T-cell (primary cell): ENCODE data around the gene HSDL1. TPM values are rescaled to one million over a fixed set of nuclear protein-coding genes. Genes with fewer than 3 reads are reported as not detected.

Experiments used
- ATAC-seq, 4 experiments: fragments of 200-7000 bp in 3 of 4; fragments of 150-1000 bp in 1 of 4; cut with Tn5 transposase; replicated peaks in 1 of 4; 1 replicate in 3 of 4; 2 replicates in 1 of 4; pipeline ENCODE4 v1.10.0; 2021; ENCODE audit warnings: moderate library complexity in 3 of 4, mild to moderate bottlenecking in 2 of 4, moderate number of reproducible peaks in 1 of 4
- CTCF ChIA-PET, 2 donors: fragments of 300-600 bp; sonication (Branson Sonifier 250); formaldehyde crosslinking; loops; one replicate each; lab custom pipeline; 2022; ENCODE audit warnings: antibody characterized with exemption in 2 of 2; lab: Charles Lee
- POLR2A ChIA-PET, 2 donors: fragments of 300-600 bp; sonication (Branson Sonifier 250); formaldehyde crosslinking; loops; one replicate each; lab custom pipeline; 2022; ENCODE audit warnings: antibody characterized with exemption in 2 of 2; lab: Charles Lee
- DNase-seq, 35 experiments: peaks; one replicate each; pipeline versions ENCODE4 v3.0.0 to v3.0.0-alpha.2; 2013 to 2023
- H3K27ac ChIP-seq: one replicate; pipeline ENCODE4 v1.5.1; 2013; ENCODE audit warnings: low read length
- H3K27me3 ChIP-seq, 2 experiments: replicated peaks in 1 of 2; 1 replicate in 1 of 2; 2 replicates in 1 of 2; pipeline versions ENCODE4 v1.6.1 to v1.7.0; 2013; ENCODE audit warnings: low read length in 1 of 2, mixed read lengths in 1 of 2; ENCODE audit not compliant: control insufficient read depth in 2 of 2, insufficient read depth in 2 of 2; ENCODE audit errors: extremely low read depth in 1 of 2
- H3K36me3 ChIP-seq, 2 donors: 1 replicate in 1 of 2; 2 replicates in 1 of 2; pipeline versions ENCODE4 v1.6.1 to v1.7.0; 2013; ENCODE audit warnings: low read length in 1 of 2; ENCODE audit not compliant: control insufficient read depth in 2 of 2, insufficient read depth in 1 of 2; ENCODE audit errors: extremely low read depth in 1 of 2
- H3K4me1 ChIP-seq, 2 experiments: 1 replicate in 1 of 2; 2 replicates in 1 of 2; pipeline versions ENCODE4 v1.6.1 to v1.7.0; 2013; ENCODE audit warnings: low read length in 2 of 2, mixed read lengths in 1 of 2; ENCODE audit not compliant: insufficient read depth in 2 of 2, control insufficient read depth in 1 of 2; ENCODE audit errors: extremely low read depth in 1 of 2
- H3K4me3 ChIP-seq, 2 donors: 1 replicate in 1 of 2; 2 replicates in 1 of 2; pipeline versions ENCODE4 v1.5.1 to v1.7.0; 2013; ENCODE audit warnings: mild to moderate bottlenecking in 2 of 2, low read length in 1 of 2, moderate library complexity in 1 of 2; ENCODE audit not compliant: control insufficient read depth in 1 of 2; ENCODE audit errors: extremely low read depth in 1 of 2
- H3K9me3 ChIP-seq: 2 replicates; pipeline ENCODE4 v1.7.0; 2013
- H3K27ac Mint-ChIP-seq, 2 donors: one replicate each; pipeline ENCODE4 v1.8.0; 2020 to 2021; ENCODE audit warnings: mild to moderate bottlenecking in 2 of 2, mixed read lengths in 2 of 2
- H3K27me3 Mint-ChIP-seq, 2 donors: one replicate each; pipeline ENCODE4 v1.8.0; 2021 to 2022; ENCODE audit warnings: mixed read lengths in 2 of 2
- H3K36me3 Mint-ChIP-seq: one replicate; pipeline ENCODE4 v1.8.0; 2021; ENCODE audit warnings: mixed read lengths
- H3K4me1 Mint-ChIP-seq, 3 donors: one replicate each; pipeline ENCODE4 v1.8.0; 2020 to 2022; ENCODE audit warnings: mixed read lengths in 3 of 3, mild to moderate bottlenecking in 1 of 3
- H3K4me3 Mint-ChIP-seq, 3 donors: one replicate each; pipeline ENCODE4 v1.8.0; 2020 to 2022; ENCODE audit warnings: mild to moderate bottlenecking in 3 of 3, mixed read lengths in 3 of 3, moderate library complexity in 3 of 3
- H3K9me3 Mint-ChIP-seq, 3 donors: one replicate each; pipeline ENCODE4 v1.8.0; 2020 to 2022; ENCODE audit warnings: mixed read lengths in 3 of 3
- WGBS: methylation state at CpG from one replicate; pipeline ENCODE4 v1.1.5; 2013; ENCODE audit warnings: missing lambda C conversion rate; ENCODE audit not compliant: insufficient coverage; 5-methylcytosine and 5-hydroxymethylcytosine counted together
- total RNA-seq, 35 experiments: library from RNA in 6 of 35; stranded (reverse) in 6 of 35; fragments of 120-200 nt in 1 of 35; gene quantifications; one replicate each; pipeline versions ENCODE4 v1.2.1 to v1.2.4 and lab custom pipeline; 2013 to 2026

The HSDL1 gene
- total RNA-seq, 5 donors from 2014 or later (not counting 1 experiment from before 2014, with no cell fraction given) = 11.9 to 23.5 (median 20.4) TPM

DNA sequence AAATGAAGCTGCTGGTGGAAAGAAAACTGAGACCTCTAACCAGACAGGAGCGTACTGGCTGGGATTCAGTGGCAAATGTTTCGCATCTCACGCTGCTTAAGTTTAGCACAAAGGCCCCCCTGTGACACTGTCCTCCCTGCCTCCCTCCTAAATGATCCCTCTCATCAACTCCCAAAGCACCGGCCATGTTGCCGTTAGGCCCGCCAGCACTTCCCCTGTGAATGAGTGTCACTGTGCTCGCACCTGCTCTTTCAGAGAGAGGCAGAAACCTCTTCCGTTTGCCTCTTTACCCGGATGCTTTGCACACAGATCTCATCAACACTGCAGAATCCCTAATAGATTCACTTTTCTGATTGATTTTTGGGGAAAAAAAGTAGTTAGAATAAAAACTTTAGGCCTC is 54.8 kb downstream of the HSDL1 start:
- CTCF ChIA-PET = interaction anchor here (0.6 to 8.0 kb wide), 2 partner anchors 97 to 659 kb away, joined by 4 to 67 read pairs; partner anchors contain the start of gene TAF1C (in 1 of the 2)
- Histone ChIP-seq H3K4me3 (no peak overlapping the region), H3K27me3 (no peaks in the 10 kb centered on the region), H3K36me3 (peaks cover 20 to 87% of the 10 kb centered on the region in 2 donors), H3K4me1 (peaks cover 13 to 21% of the 10 kb centered on the region in 2 experiments), H3K9me3 (no peaks in the 10 kb centered on the region), H3K27ac (no peak overlapping the region)
- Mint-ChIP-seq H3K36me3 (peaks cover 70% of the 10 kb centered on the region), H3K27me3 (no peaks in the 10 kb centered on the region), H3K27ac (peak overlapping the region in 1 of 2 donors; percentile 69), H3K9me3 (no peaks in the 10 kb centered on the region), H3K4me3 (no peak overlapping the region), H3K4me1 (peaks cover 34 to 44% (median 41%) of the 10 kb centered on the region in 3 donors)
- DNase-seq = no peak
- POLR2A ChIA-PET = interaction anchor here in 1 of 2 donors (0.6 kb wide), 1 partner anchor 1672 kb away, joined by 3 read pairs; no protein-coding TSS in a partner anchor
- 72% methylated on average over 5 of the region's 9 CpGs for WGBS
- peak in 3 of 4 experiments; percentile 15 to 35 (median 25) for ATAC-seq

DNA sequence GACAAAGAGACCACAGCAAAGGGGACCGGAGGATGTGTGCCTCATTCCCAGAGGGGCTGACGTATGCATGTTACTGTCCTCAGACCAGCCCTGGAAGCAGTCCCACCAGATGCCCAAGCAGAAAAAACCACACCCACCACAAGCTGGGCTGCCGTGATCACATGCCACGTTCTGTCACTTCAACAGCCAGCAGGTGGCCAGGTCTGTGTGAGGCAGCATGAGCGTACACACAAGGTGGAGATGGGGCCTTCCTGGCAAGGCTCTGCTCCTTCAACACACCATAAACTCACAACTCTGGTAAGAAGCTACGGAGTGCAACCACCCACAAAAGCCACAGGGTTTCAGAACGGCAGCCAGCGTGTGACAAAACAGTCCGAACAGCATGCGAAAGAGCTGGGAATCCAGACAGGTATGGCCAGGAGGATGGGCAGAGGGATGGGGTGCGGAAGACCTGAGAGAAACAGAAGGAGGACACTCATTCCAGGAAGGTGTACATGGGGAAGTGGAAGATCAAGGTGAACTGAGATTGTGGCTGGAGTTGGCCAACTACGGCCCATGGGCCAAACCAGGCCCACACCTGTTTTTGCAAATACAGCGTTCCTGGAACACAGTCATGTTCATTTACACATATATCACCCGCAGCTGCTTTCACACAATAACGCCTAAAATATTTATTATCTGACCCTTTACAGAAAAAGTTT is 56.1 kb downstream of the HSDL1 start:
- no peaks in the 10 kb centered on the region for H3K27me3 ChIP-seq
- H3K4me1 ChIP-seq = peaks cover 13 to 27% of the 10 kb centered on the region in 2 experiments
- ChIA-PET CTCF (interaction anchor here (0.7 to 8.0 kb wide), 4 partner anchors 8 to 98 kb away, joined by 3 to 67 read pairs (median 3); partner anchors contain the start of genes MBTPS1 (in 1 of the 2) and TAF1C (in 1 of the 2)), POLR2A (no interaction called here)
- H3K27ac ChIP-seq = peak overlapping the region; percentile 26
- no peaks in the 10 kb centered on the region for H3K9me3 ChIP-seq
- peak overlapping the region in 1 of 3 donors; percentile 61 for H3K4me3 Mint-ChIP-seq
- no peak overlapping the region for H3K4me3 ChIP-seq
- ATAC-seq = peak in 3 of 4 experiments; percentile 57 to 77 (median 64)
- no peaks in the 10 kb centered on the region for H3K27me3 Mint-ChIP-seq
- peaks cover 39 to 52% (median 47%) of the 10 kb centered on the region in 3 donors for H3K4me1 Mint-ChIP-seq
- H3K9me3 Mint-ChIP-seq = no peaks in the 10 kb centered on the region
- peak in 34 of 35 experiments; percentile 10 to 66 (median 40) for DNase-seq
- peaks cover 56% of the 10 kb centered on the region for H3K36me3 Mint-ChIP-seq
- peak overlapping the region; percentile 17 to 80 for H3K27ac Mint-ChIP-seq
- H3K36me3 ChIP-seq = peaks cover 17 to 84% of the 10 kb centered on the region in 2 donors
- WGBS = 30% methylated on average over 12 of the region's 15 CpGs

GRCh38 chr16:84087466-84088151 is 57.4 kb downstream of the HSDL1 start:
- peaks cover 39 to 52% (median 47%) of the 10 kb centered on the region in 3 donors for H3K4me1 Mint-ChIP-seq
- ATAC-seq (no peak), DNase-seq (no peak)
- no peak overlapping the region for H3K4me3 Mint-ChIP-seq
- peak overlapping the region; percentile 17 to 40 for H3K27ac Mint-ChIP-seq
- ChIA-PET CTCF (interaction anchor here in 1 of 2 donors (0.7 to 8.0 kb wide), 3 partner anchors 10 to 100 kb away, joined by 4 to 67 read pairs (median 5); partner anchors contain the start of genes MBTPS1 and TAF1C), POLR2A (interaction anchor here in 1 of 2 donors (0.5 kb wide), 1 partner anchor 421 kb away, joined by 16 read pairs; no protein-coding TSS in a partner anchor)
- Histone ChIP-seq H3K27ac (no peak overlapping the region), H3K9me3 (no peaks in the 10 kb centered on the region), H3K4me3 (no peak overlapping the region), H3K27me3 (no peaks in the 10 kb centered on the region), H3K4me1 (peaks cover 13 to 27% of the 10 kb centered on the region in 2 experiments), H3K36me3 (peaks cover 8 to 79% of the 10 kb centered on the region in 2 donors)
- H3K36me3 Mint-ChIP-seq = peaks cover 51% of the 10 kb centered on the region
- no peaks in the 10 kb centered on the region for H3K27me3 Mint-ChIP-seq
- no peaks in the 10 kb centered on the region for H3K9me3 Mint-ChIP-seq
- 56% methylated on average over 8 of the region's 11 CpGs for WGBS

DNA sequence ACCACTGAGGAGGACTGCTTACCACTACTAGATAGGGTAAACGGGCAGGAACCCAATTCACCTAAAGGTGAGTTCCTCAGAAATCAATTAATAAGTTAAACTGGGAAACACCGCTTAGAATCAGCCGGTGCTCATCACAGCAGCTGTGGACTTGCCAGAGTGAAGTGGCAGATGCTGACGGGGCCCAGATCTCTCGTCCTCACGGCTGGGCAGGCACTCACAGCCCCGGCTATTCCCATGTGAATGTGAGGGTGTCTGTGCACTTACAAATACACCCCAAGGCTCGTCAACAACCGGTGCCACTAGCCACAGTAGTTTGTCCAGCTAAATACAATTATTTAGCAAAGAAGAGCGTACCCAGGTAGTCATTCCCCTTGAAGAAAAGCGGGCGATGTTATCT is 58.0 kb downstream of the HSDL1 start:
- Mint-ChIP-seq H3K36me3 (peaks cover 53% of the 10 kb centered on the region), H3K27ac (no peak overlapping the region), H3K4me1 (peaks cover 39 to 52% (median 47%) of the 10 kb centered on the region in 3 donors), H3K9me3 (no peaks in the 10 kb centered on the region), H3K4me3 (no peak overlapping the region), H3K27me3 (no peaks in the 10 kb centered on the region)
- Histone ChIP-seq H3K27ac (no peak overlapping the region), H3K4me1 (peaks cover 13 to 27% of the 10 kb centered on the region in 2 experiments), H3K36me3 (peaks cover 8 to 79% of the 10 kb centered on the region in 2 donors), H3K4me3 (no peak overlapping the region), H3K27me3 (no peaks in the 10 kb centered on the region), H3K9me3 (no peaks in the 10 kb centered on the region)
- ChIA-PET POLR2A (no interaction called here), CTCF (interaction anchor here in 1 of 2 donors (1.5 to 8.0 kb wide), 2 partner anchors 29 to 100 kb away, joined by 5 to 67 read pairs; partner anchors contain the start of genes MBTPS1 and TAF1C)
- DNase-seq (no peak), ATAC-seq (no peak)
- no CpG with 5 or more reads among the region's 12 CpGs for WGBS

- H3K4me3 ChIP-seq = no peak overlapping the region
- H3K4me1 ChIP-seq = peaks cover 13 to 27% of the 10 kb centered on the region in 2 experiments
- H3K36me3 ChIP-seq = peaks cover 13 to 79% of the 10 kb centered on the region in 2 donors
- POLR2A ChIA-PET = interaction anchor here in 1 of 2 donors (0.6 kb wide), 1 partner anchor 639 kb away, joined by 4 read pairs; no protein-coding TSS in a partner anchor
- Mint-ChIP-seq H3K27ac (peak overlapping the region; percentile 30 to 46), H3K27me3 (no peaks in the 10 kb centered on the region), H3K4me3 (no peak overlapping the region), H3K4me1 (peaks cover 39 to 52% (median 47%) of the 10 kb centered on the region in 3 donors), H3K9me3 (no peaks in the 10 kb centered on the region), H3K36me3 (peaks cover 55% of the 10 kb centered on the region)
- CTCF ChIA-PET = interaction anchor here (1.5 to 8.0 kb wide), 3 partner anchors 30 to 101 kb away, joined by 5 to 67 read pairs (median 7); partner anchors contain the start of genes TAF1C (in 2 of the 2) and MBTPS1 (in 1 of the 2)
- ATAC-seq = no peak
- H3K9me3 ChIP-seq = no peaks in the 10 kb centered on the region
- 92% methylated on average over 11 of the region's 11 CpGs for WGBS
- DNase-seq = no peak
- H3K27ac ChIP-seq = no peak overlapping the region
- H3K27me3 ChIP-seq = no peaks in the 10 kb centered on the region
Measured at GRCh38 chr16:84086341-84086740, 58.6 kb downstream of the HSDL1 start.
